Measurements from ENCODE around the gene NDST3. TPM values are rescaled to one million over a fixed set of nuclear protein-coding genes. Genes with fewer than 3 reads are reported as not detected.
A peak's percentile ranks its signal among the peaks of the same experiment; 100 is the strongest.
"Not testable (repeated sequence)": the region's sequence is repeated elsewhere in the genome, so short reads cannot be mapped to it uniquely, and the experiment has no call there.

The NDST3 gene
- total RNA-seq, 6 experiments from 2014 or later, result not detected

- peaks cover 24% of the 10 kb centered on the region for H3K36me3 Mint-ChIP-seq (ENCODE audit: low read depth)
- no peak for DNase-seq
Observed at GRCh38 chr4:118286685-118287084, 252.4 kb downstream of the NDST3 start.

GRCh38 chr4:118287711-118288451 lies 253.6 kb downstream of the NDST3 start:
- H3K36me3 Mint-ChIP-seq (ENCODE audit: low read depth), result peaks cover 26% of the 10 kb centered on the region
- H3K9me3 Mint-ChIP-seq, result no peaks in the 10 kb centered on the region
- peak overlapping the region; percentile 71 for H3K27ac Mint-ChIP-seq
- DNase-seq, result peak; percentile 73
- H3K4me1 Mint-ChIP-seq (ENCODE audit: low read depth), result peaks cover 88% of the 10 kb centered on the region
- H3K27me3 Mint-ChIP-seq (ENCODE audit: insufficient read depth), result no peaks in the 10 kb centered on the region
- no peak for TF ChIP-seq CTCF (IDR thresholded peaks at IDR 0.05)
- peak overlapping the region; percentile 38; the same call in 1 of the 2 replicates for H3K4me3 Mint-ChIP-seq

More at GRCh38 chr4:118286685-118287084, 252.4 kb downstream of the NDST3 start:
- Mint-ChIP-seq H3K9me3 (no peaks in the 10 kb centered on the region), H3K4me1 (ENCODE audit: low read depth) (peaks cover 91% of the 10 kb centered on the region), H3K27ac (peak overlapping the region; percentile 8; the same call in 1 of the 2 replicates), H3K27me3 (ENCODE audit: insufficient read depth) (peaks cover 3% of the 10 kb centered on the region), H3K4me3 (no peak overlapping the region)
- TF ChIP-seq CTCF (IDR thresholded peaks at IDR 0.05), result no peak

GRCh38 chr4:118289794-118290193 lies 255.5 kb downstream of the NDST3 start:
- Mint-ChIP-seq H3K27ac (peak overlapping the region; percentile 89), H3K36me3 (ENCODE audit: low read depth) (peaks cover 30% of the 10 kb centered on the region), H3K4me1 (ENCODE audit: low read depth) (peaks cover 69% of the 10 kb centered on the region), H3K27me3 (ENCODE audit: insufficient read depth) (no peaks in the 10 kb centered on the region), H3K9me3 (no peaks in the 10 kb centered on the region), H3K4me3 (peak overlapping the region; percentile 31)
- peak; percentile 89 for DNase-seq
- TF ChIP-seq CTCF (IDR thresholded peaks at IDR 0.05), result no peak

- TF ChIP-seq CTCF (IDR thresholded peaks at IDR 0.05), result no peak
- H3K27ac Mint-ChIP-seq, result peak overlapping the region; percentile 89
- H3K9me3 Mint-ChIP-seq, result no peaks in the 10 kb centered on the region
- H3K27me3 Mint-ChIP-seq (ENCODE audit: insufficient read depth), result no peaks in the 10 kb centered on the region
- peak overlapping the region; percentile 56 for H3K4me3 Mint-ChIP-seq
- peaks cover 66% of the 10 kb centered on the region for H3K4me1 Mint-ChIP-seq (ENCODE audit: low read depth)
- no peak for DNase-seq
- H3K36me3 Mint-ChIP-seq (ENCODE audit: low read depth), result peaks cover 41% of the 10 kb centered on the region
Observed at GRCh38 chr4:118290951-118291350, 256.7 kb downstream of the NDST3 start.

GRCh38 chr4:118296729-118297128 lies 262.4 kb downstream of the NDST3 start:
- peaks cover 15% of the 10 kb centered on the region for H3K4me1 Mint-ChIP-seq (ENCODE audit: low read depth)
- no peaks in the 10 kb centered on the region; the same call in 1 of the 2 replicates for H3K27me3 Mint-ChIP-seq (ENCODE audit: insufficient read depth)
- no peak overlapping the region for H3K4me3 Mint-ChIP-seq
- H3K27ac Mint-ChIP-seq, result no peak overlapping the region
- no peak for TF ChIP-seq CTCF (IDR thresholded peaks at IDR 0.05)
- H3K36me3 Mint-ChIP-seq (ENCODE audit: low read depth), result peaks cover 55% of the 10 kb centered on the region
- H3K9me3 Mint-ChIP-seq, result no peaks in the 10 kb centered on the region
- no peak for DNase-seq

GRCh38 chr4:118299619-118300018 lies 265.3 kb downstream of the NDST3 start:
- H3K27ac Mint-ChIP-seq; H3K9me3 Mint-ChIP-seq; H3K4me1 Mint-ChIP-seq (ENCODE audit: low read depth); DNase-seq; H3K4me3 Mint-ChIP-seq; H3K27me3 Mint-ChIP-seq (ENCODE audit: insufficient read depth): not testable (repeated sequence)
- peaks cover 40% of the 10 kb centered on the region for H3K36me3 Mint-ChIP-seq (ENCODE audit: low read depth)

Data from HFFc6 (cell line).